ENCODE results near the gene GDF9. TPM values are rescaled to one million over a fixed set of nuclear protein-coding genes. Genes with fewer than 3 reads are reported as not detected.

Gene GDF9
- total RNA-seq, 2 donors from 2014 or later, result 0.26 to 0.33 TPM

- no peaks in the 10 kb centered on the region for H3K9me3 ChIP-seq
- no peaks in the 10 kb centered on the region for H3K27me3 ChIP-seq
- H3K4me3 ChIP-seq, result no peak overlapping the region
- no peaks in the 10 kb centered on the region for H3K36me3 ChIP-seq (replicated peaks in 1 of 2; ENCODE audit: insufficient read depth in 1 of 2, low read depth in 2 of 2)
- peak overlapping the region in 2 of 4 donors; percentile 22 to 28 for H3K27ac ChIP-seq
- no peak for TF ChIP-seq POLR2A (IDR thresholded peaks at IDR 0.05)
- no peak for TF ChIP-seq CTCF (IDR thresholded peaks at IDR 0.05)
- ATAC-seq, result no peak
- 55 to 63% methylated on average over 1 of the region's 1 CpG for WGBS, 2 donors
- peaks cover 17% of the 10 kb centered on the region for H3K4me1 ChIP-seq
- DNase-seq, result no peak
- intact Hi-C loops (cut with DNase I), result loop anchor here (5.0 kb wide), 1 partner anchor 69 kb away; no protein-coding TSS in a partner anchor
These were observed 44.5 kb downstream of the GDF9 start for GRCh38 chr5:132821791-132822190.

GRCh38 chr5:132821350-132821749, 44.9 kb downstream of the GDF9 start:
- H3K36me3 ChIP-seq (replicated peaks in 1 of 2; ENCODE audit: insufficient read depth in 1 of 2, low read depth in 2 of 2), result no peaks in the 10 kb centered on the region
- H3K27me3 ChIP-seq, result no peaks in the 10 kb centered on the region
- ATAC-seq (no peak), DNase-seq (no peak)
- TF ChIP-seq POLR2A (IDR thresholded peaks at IDR 0.05), result no peak
- TF ChIP-seq CTCF (IDR thresholded peaks at IDR 0.05), result no peak
- 61 to 65% methylated on average over 3 of the region's 3 CpGs for WGBS, 2 donors
- H3K4me3 ChIP-seq, result no peak overlapping the region
- H3K9me3 ChIP-seq, result no peaks in the 10 kb centered on the region
- intact Hi-C loops (cut with DNase I), result loop anchor here (5.0 kb wide), 1 partner anchor 69 kb away; no protein-coding TSS in a partner anchor
- peaks cover 17% of the 10 kb centered on the region for H3K4me1 ChIP-seq
- H3K27ac ChIP-seq, result peak overlapping the region in 2 of 4 donors; percentile 22 to 28

- Histone ChIP-seq H3K27ac (no peak overlapping the region), H3K36me3 (replicated peaks in 1 of 2; ENCODE audit: insufficient read depth in 1 of 2, low read depth in 2 of 2) (no peaks in the 10 kb centered on the region), H3K27me3 (no peaks in the 10 kb centered on the region), H3K4me3 (no peak overlapping the region), H3K9me3 (no peaks in the 10 kb centered on the region), H3K4me1 (peaks cover 17% of the 10 kb centered on the region)
- WGBS, 2 donors, result 15 to 17% methylated on average over 14 to 15 of the region's 15 CpGs
- TF ChIP-seq POLR2A (IDR thresholded peaks at IDR 0.05), result no peak
- peak; percentile 89 to 94 (median 91) for TF ChIP-seq CTCF (IDR thresholded peaks at IDR 0.05)
- peak; percentile 91 for ATAC-seq
- DNase-seq, result peak; percentile 93 to 96 (median 94)
- intact Hi-C loops (cut with DNase I), result loop anchor here (5.0 kb wide), 1 partner anchor 68 kb away; no protein-coding TSS in a partner anchor
These were observed 46.0 kb downstream of the GDF9 start for GRCh38 chr5:132820162-132820754.

GRCh38 chr5:132819468-132819867, 46.8 kb downstream of the GDF9 start:
- 41 to 63% methylated on average over 25 to 26 of the region's 26 CpGs for WGBS, 2 donors
- no peak overlapping the region for H3K4me3 ChIP-seq
- H3K27me3 ChIP-seq, result no peaks in the 10 kb centered on the region
- intact Hi-C loops (cut with DNase I), result no loop called here
- no peaks in the 10 kb centered on the region for H3K9me3 ChIP-seq
- ATAC-seq, result no peak
- H3K36me3 ChIP-seq (replicated peaks in 1 of 2; ENCODE audit: insufficient read depth in 1 of 2, low read depth in 2 of 2), result no peaks in the 10 kb centered on the region
- TF ChIP-seq CTCF (IDR thresholded peaks at IDR 0.05), result no peak
- H3K27ac ChIP-seq, result no peak overlapping the region
- H3K4me1 ChIP-seq, result peaks cover 17% of the 10 kb centered on the region
- no peak for DNase-seq

GRCh38 chr5:132817011-132817410, 49.3 kb downstream of the GDF9 start:
- intact Hi-C loops (cut with DNase I), result no loop called here
- TF ChIP-seq POLR2A (IDR thresholded peaks at IDR 0.05), result no peak
- no peak for TF ChIP-seq CTCF (IDR thresholded peaks at IDR 0.05)
- Histone ChIP-seq H3K4me1 (peaks cover 24% of the 10 kb centered on the region), H3K9me3 (no peaks in the 10 kb centered on the region), H3K36me3 (replicated peaks in 1 of 2; ENCODE audit: insufficient read depth in 1 of 2, low read depth in 2 of 2) (no peaks in the 10 kb centered on the region), H3K27me3 (no peaks in the 10 kb centered on the region), H3K27ac (no peak overlapping the region), H3K4me3 (no peak overlapping the region)
- ATAC-seq, result no peak
- 0 to 13% methylated on average over 1 of the region's 1 CpG for WGBS, 2 donors
- DNase-seq, result no peak
